Measurements from ENCODE around the gene MDN1.

DNA sequence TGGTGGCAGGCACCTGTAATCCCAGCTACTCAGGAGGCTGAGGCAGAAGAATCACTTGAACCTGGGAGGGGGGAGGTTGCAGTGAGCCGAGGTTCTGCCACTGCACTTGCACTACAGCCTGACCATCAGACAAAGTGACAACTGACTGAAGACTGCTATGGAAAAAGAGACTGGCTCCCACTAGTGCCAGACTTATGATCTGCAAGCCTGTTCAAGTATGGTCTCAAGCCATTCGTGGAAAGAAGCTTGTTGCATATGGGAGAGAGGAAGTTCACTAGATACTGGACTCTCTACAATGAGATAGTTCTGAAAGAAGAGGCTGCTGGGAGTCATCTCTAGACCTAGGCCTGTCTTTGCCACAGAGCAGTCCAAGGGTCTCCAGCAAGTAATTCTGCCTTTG lies 26.7 kb downstream of the MDN1 start:
- TF ChIP-seq POLR2A (IDR thresholded peaks at IDR 0.05; ENCODE audit: control extremely low read depth in 1 of 2, low read depth in 2 of 2, low read length in 2 of 2) (no peak), JUN (IDR thresholded peaks at IDR 0.05; ENCODE audit: low read depth, low read length) (no peak), ZNF274 (IDR thresholded peaks at IDR 0.05; ENCODE audit: borderline replicate concordance, extremely low read depth, low read length) (no peak), EZH2 (IDR thresholded peaks at IDR 0.05; ENCODE audit: low read depth, low read length, severe bottlenecking) (no peak), TAF1 (IDR thresholded peaks at IDR 0.05; ENCODE audit: low read depth, low read length) (no peak)
- TF ChIP-seq, protein P1, sequence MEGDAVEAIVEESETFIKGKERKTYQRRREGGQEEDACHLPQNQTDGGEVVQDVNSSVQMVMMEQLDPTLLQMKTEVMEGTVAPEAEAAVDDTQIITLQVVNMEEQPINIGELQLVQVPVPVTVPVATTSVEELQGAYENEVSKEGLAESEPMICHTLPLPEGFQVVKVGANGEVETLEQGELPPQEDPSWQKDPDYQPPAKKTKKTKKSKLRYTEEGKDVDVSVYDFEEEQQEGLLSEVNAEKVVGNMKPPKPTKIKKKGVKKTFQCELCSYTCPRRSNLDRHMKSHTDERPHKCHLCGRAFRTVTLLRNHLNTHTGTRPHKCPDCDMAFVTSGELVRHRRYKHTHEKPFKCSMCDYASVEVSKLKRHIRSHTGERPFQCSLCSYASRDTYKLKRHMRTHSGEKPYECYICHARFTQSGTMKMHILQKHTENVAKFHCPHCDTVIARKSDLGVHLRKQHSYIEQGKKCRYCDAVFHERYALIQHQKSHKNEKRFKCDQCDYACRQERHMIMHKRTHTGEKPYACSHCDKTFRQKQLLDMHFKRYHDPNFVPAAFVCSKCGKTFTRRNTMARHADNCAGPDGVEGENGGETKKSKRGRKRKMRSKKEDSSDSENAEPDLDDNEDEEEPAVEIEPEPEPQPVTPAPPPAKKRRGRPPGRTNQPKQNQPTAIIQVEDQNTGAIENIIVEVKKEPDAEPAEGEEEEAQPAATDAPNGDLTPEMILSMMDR (IDR thresholded peaks at IDR 0.05; ENCODE audit: control extremely low read depth in 1 of 3, insufficient read depth in 1 of 3, low read depth in 1 of 3, low read length in 3 of 3) = peak in 2 of 3 experiments; percentile 34 to 65; a peak in 3 of 4 replicates
- TF ChIP-seq, protein P2, sequence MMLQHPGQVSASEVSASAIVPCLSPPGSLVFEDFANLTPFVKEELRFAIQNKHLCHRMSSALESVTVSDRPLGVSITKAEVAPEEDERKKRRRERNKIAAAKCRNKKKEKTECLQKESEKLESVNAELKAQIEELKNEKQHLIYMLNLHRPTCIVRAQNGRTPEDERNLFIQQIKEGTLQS (IDR thresholded peaks at IDR 0.05; ENCODE audit: insufficient read depth, low read depth, low read length) = no peak
